DOHH2 (cell line): ENCODE data around the gene CTNNA2.

Experiments used
- H3F3A ChIP-seq: fragments of 200-600 bp; sonication (generic), shearing (Covaris generic); 2 replicates; pipeline ENCODE4 v1.6.0; 2016; ENCODE audit warnings: antibody characterized with exemption, mild to moderate bottlenecking; ENCODE audit not compliant: control insufficient read depth, insufficient read depth
- H3K27ac ChIP-seq: fragments of 200-600 bp; sonication (generic); 2 replicates; pipeline ENCODE4 v1.5.1; 2014; ENCODE audit warnings: low read depth, mild to moderate bottlenecking, low read length, moderate library complexity
- H3K27me3 ChIP-seq: fragments of 200-600 bp; sonication (generic); 2 replicates; pipeline ENCODE4 v1.6.1; 2014; ENCODE audit warnings: mild to moderate bottlenecking, low read length, mixed read lengths; ENCODE audit not compliant: control insufficient read depth
- H3K36me3 ChIP-seq: fragments of 200-600 bp; sonication (generic); 2 replicates; pipeline ENCODE4 v1.6.1; 2014; ENCODE audit warnings: mild to moderate bottlenecking, low read length, moderate library complexity, mixed read lengths; ENCODE audit not compliant: control insufficient read depth
- H3K4me1 ChIP-seq: fragments of 200-600 bp; sonication (generic); 2 replicates; pipeline ENCODE4 v1.6.1; 2014; ENCODE audit warnings: mild to moderate bottlenecking, low read length, mixed read lengths; ENCODE audit not compliant: control insufficient read depth
- H3K4me2 ChIP-seq: fragments of 200-600 bp; sonication (generic); 2 replicates; pipeline ENCODE4 v1.6.0; 2014; ENCODE audit warnings: mild to moderate bottlenecking, low read length, moderate library complexity
- H3K4me3 ChIP-seq: fragments of 200-600 bp; sonication (generic); 2 replicates; pipeline ENCODE4 v1.5.1; 2014; ENCODE audit warnings: mild to moderate bottlenecking, low read length, mixed read lengths
- H3K79me2 ChIP-seq: fragments of 200-600 bp; sonication (generic); 2 replicates; pipeline ENCODE4 v1.6.1; 2014; ENCODE audit warnings: mild to moderate bottlenecking, low read length, mixed read lengths; ENCODE audit not compliant: control insufficient read depth
- H3K9me2 ChIP-seq: fragments of 200-600 bp; sonication (generic); replicated peaks from 2 replicates; pipeline ENCODE4 v1.6.1; 2014; ENCODE audit warnings: mild to moderate bottlenecking, low read length, mixed read lengths; ENCODE audit not compliant: control insufficient read depth
- H3K9me3 ChIP-seq: fragments of 200-600 bp; sonication (generic); 2 replicates; pipeline ENCODE4 v1.6.1; 2014; ENCODE audit warnings: antibody characterized with exemption, low read length, mixed read lengths; ENCODE audit not compliant: control insufficient read depth, insufficient read depth
- H4K20me1 ChIP-seq: fragments of 200-600 bp; sonication (generic); 2 replicates; pipeline ENCODE4 v1.6.0; 2014; ENCODE audit warnings: low read depth, mild to moderate bottlenecking, antibody characterized with exemption, low read length, moderate library complexity; ENCODE audit not compliant: control insufficient read depth, insufficient read depth
- EZH2phosphoT487 ChIP-seq: fragments of 200-600 bp; sonication (generic); IDR thresholded peaks from 2 replicates; pipeline ENCODE4 v1.6.1; 2017; ENCODE audit warnings: borderline replicate concordance, mild to moderate bottlenecking, antibody characterized with exemption, low read length, moderate library complexity, mixed read lengths
- TF ChIP-seq, protein P1 (sequence below): fragments of 200-600 bp; sonication (generic); IDR thresholded peaks from one replicate; pipeline ENCODE4 v1.5.1; 2014; ENCODE audit warnings: antibody characterized with exemption, mild to moderate bottlenecking, low read depth, low read length; ENCODE audit not compliant: poor library complexity, severe bottlenecking

Gene CTNNA2

DNA sequence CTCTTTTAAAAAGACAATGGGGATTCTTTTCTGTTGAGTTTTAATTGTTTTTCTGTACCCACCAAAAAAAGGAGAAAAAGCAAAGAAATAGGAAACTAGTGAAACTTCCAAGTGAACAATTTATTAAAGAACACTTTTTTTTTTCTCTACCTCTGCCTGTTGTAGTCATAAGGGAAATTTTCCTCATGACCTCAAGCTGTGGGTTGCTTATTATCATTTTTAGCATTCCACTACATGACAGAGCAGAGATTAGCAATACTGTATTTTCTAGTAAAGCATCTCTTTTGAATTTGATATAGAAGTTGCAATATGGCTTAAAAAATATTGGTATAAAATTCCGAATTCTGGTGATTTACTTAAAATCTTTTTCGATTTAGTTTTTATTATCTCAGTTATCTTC, 879.6 kb downstream of the CTNNA2 start:
- H3K4me1 ChIP-seq, result no peaks in the 10 kb centered on the region
- no peaks in the 10 kb centered on the region for H3K27me3 ChIP-seq
- TF ChIP-seq, protein P1, sequence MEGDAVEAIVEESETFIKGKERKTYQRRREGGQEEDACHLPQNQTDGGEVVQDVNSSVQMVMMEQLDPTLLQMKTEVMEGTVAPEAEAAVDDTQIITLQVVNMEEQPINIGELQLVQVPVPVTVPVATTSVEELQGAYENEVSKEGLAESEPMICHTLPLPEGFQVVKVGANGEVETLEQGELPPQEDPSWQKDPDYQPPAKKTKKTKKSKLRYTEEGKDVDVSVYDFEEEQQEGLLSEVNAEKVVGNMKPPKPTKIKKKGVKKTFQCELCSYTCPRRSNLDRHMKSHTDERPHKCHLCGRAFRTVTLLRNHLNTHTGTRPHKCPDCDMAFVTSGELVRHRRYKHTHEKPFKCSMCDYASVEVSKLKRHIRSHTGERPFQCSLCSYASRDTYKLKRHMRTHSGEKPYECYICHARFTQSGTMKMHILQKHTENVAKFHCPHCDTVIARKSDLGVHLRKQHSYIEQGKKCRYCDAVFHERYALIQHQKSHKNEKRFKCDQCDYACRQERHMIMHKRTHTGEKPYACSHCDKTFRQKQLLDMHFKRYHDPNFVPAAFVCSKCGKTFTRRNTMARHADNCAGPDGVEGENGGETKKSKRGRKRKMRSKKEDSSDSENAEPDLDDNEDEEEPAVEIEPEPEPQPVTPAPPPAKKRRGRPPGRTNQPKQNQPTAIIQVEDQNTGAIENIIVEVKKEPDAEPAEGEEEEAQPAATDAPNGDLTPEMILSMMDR, result no peak
- no peaks in the 10 kb centered on the region for H3K9me2 ChIP-seq
- H3K9me3 ChIP-seq, result peaks cover 2% of the 10 kb centered on the region; the same call in 1 of the 2 replicates
- H3K4me3 ChIP-seq, result no peak overlapping the region
- H3K36me3 ChIP-seq, result no peaks in the 10 kb centered on the region
- H4K20me1 ChIP-seq, result no peaks in the 10 kb centered on the region
- no peaks in the 10 kb centered on the region for H3K79me2 ChIP-seq
- no peak overlapping the region for H3K4me2 ChIP-seq
- H3F3A ChIP-seq, result no peaks in the 10 kb centered on the region
- no peak overlapping the region for H3K27ac ChIP-seq

DNA sequence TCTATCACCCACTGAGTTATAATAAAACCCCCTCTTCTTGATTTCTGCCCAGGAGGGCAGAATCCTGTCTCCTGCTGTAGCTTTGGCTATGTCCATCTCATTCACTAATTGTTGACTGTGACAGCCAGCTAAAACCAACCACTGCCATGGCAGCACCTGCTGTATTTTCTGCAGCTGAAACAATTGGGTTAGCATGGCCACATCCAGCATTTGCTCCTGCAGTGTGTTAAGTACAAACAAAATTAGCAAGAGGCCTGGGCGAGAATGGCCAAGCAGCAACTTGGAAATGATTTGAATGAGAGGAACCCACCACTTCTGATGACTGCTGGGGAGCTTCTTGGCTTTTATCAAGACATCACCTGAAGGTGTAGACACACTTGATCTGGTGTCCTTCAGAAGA, 881.1 kb downstream of the CTNNA2 start:
- no peak overlapping the region for H3K4me3 ChIP-seq
- H4K20me1 ChIP-seq, result no peaks in the 10 kb centered on the region
- H3K4me1 ChIP-seq, result no peaks in the 10 kb centered on the region
- H3K27ac ChIP-seq, result no peak overlapping the region
- no peaks in the 10 kb centered on the region for H3K36me3 ChIP-seq
- H3K9me2 ChIP-seq, result no peaks in the 10 kb centered on the region
- H3K79me2 ChIP-seq, result no peaks in the 10 kb centered on the region
- H3F3A ChIP-seq, result no peaks in the 10 kb centered on the region
- H3K4me2 ChIP-seq, result no peak overlapping the region
- TF ChIP-seq, protein P1, result no peak
- TF ChIP-seq EZH2phosphoT487, result no peak
- H3K9me3 ChIP-seq, result peaks cover 5% of the 10 kb centered on the region; the same call in 1 of the 2 replicates
- no peaks in the 10 kb centered on the region for H3K27me3 ChIP-seq

DNA sequence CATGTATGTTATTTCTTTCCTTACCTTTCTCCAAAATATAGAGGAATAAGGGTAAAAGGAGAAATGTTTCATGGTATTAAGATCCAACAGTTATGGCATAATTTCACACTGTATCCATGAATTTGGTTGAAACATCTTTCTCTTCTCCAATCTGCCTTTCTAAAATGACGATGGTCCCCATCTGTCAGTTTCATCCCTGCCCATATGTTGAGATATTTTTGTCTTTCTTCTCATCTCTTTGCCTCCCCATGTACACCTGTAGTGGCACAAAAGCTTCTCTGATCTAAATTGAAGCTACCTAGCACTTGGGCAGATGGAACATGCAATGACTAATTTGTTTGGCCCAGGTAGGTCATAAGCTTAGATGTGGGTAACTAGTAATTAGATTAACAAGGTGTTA, 882.4 kb downstream of the CTNNA2 start:
- no peak overlapping the region for H3K4me2 ChIP-seq
- H3K9me2 ChIP-seq, result no peaks in the 10 kb centered on the region
- no peaks in the 10 kb centered on the region for H3K79me2 ChIP-seq
- H3K4me3 ChIP-seq, result no peak overlapping the region
- H3K4me1 ChIP-seq, result no peaks in the 10 kb centered on the region
- H3K27ac ChIP-seq, result no peak overlapping the region
- H3K36me3 ChIP-seq, result no peaks in the 10 kb centered on the region
- peaks cover 5% of the 10 kb centered on the region; the same call in 1 of the 2 replicates for H3K9me3 ChIP-seq
- H3K27me3 ChIP-seq, result no peaks in the 10 kb centered on the region
- TF ChIP-seq, protein P1, result no peak
- H3F3A ChIP-seq, result no peaks in the 10 kb centered on the region
- no peaks in the 10 kb centered on the region for H4K20me1 ChIP-seq

DNA sequence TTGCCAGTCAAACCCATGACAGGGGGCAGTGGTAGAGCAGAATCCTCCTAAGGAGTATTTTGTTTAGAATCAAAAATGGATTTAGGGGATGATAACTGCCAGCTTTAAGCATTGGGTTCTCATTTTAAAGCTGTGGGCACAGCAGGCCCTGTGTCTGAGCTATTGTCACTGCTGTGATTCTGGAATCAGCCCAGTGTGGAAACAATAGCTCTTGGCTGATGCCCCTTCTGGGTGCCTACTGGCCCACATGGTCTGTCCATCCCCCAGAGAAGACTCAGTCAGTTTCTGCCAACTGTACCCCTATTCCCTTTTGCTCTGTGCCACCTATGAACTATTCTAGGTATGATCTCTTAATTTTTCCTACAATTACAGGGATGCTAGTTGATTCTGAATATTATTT, 883.4 kb downstream of the CTNNA2 start:
- no peaks in the 10 kb centered on the region for H3K9me2 ChIP-seq
- no peaks in the 10 kb centered on the region for H3K79me2 ChIP-seq
- H4K20me1 ChIP-seq, result no peaks in the 10 kb centered on the region
- H3F3A ChIP-seq, result no peaks in the 10 kb centered on the region
- no peak overlapping the region for H3K4me2 ChIP-seq
- H3K9me3 ChIP-seq, result peaks cover 5% of the 10 kb centered on the region; the same call in 1 of the 2 replicates
- TF ChIP-seq EZH2phosphoT487, result no peak
- TF ChIP-seq, protein P1, result no peak
- no peaks in the 10 kb centered on the region for H3K27me3 ChIP-seq
- no peaks in the 10 kb centered on the region for H3K36me3 ChIP-seq
- no peaks in the 10 kb centered on the region for H3K4me1 ChIP-seq
- no peak overlapping the region for H3K27ac ChIP-seq
- no peak overlapping the region for H3K4me3 ChIP-seq
